Astrocyte (in vitro differentiated cells and primary cell): ENCODE measurements around the gene ADAMTS17.

Experiments
- EZH2 ChIP-seq: IDR thresholded peaks from 2 replicates; pipeline ENCODE4 v1.6.1; 2012; ENCODE audit warnings: mild to moderate bottlenecking, low read length, inconsistent platforms; ENCODE audit not compliant: insufficient read depth
- TF ChIP-seq, protein P1 (sequence below): IDR thresholded peaks from 2 replicates; pipeline ENCODE4 v1.5.1; 2011; ENCODE audit warnings: low read depth, mild to moderate bottlenecking, inconsistent platforms, low read length, moderate library complexity; ENCODE audit not compliant: insufficient read depth

DNA sequence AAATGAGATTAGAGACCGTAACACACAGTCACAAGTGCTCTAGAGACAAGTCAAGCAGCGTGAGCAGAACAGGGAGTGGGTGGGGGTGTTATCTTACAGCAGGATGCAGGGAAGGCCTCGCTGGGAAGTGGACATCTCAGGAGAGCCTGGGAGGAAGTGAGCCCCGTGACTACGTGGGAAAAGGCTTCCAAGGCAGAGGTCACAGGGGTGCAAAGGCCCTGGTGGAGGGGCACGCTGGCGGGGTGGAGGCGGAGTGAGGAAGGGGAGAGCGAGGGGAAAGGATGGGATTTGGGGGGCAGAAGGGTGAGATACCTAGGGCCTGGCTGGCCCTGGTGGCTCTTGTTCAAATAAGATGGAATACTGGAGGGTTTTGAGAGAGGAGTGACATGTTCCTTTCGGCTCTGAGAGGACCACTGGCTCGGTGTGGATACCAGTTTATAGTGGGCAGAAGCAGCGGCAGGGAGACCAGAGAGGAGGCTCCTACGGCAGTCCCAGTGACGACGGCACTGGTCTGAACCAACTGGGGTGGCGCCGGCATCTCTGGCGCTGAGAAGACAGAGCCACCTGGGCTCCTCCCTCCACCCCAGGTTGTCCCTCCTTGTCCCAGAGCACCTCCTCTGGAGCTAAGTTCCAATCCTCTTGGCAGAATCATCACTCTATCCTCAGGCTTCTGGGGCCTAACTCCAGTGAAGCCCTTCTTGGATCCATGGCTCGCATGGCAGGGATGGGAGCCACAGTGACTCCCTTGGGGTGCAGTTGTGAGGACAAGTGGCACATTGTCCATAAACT lies 342.3 kb downstream of the ADAMTS17 start:
- TF ChIP-seq, protein P1, sequence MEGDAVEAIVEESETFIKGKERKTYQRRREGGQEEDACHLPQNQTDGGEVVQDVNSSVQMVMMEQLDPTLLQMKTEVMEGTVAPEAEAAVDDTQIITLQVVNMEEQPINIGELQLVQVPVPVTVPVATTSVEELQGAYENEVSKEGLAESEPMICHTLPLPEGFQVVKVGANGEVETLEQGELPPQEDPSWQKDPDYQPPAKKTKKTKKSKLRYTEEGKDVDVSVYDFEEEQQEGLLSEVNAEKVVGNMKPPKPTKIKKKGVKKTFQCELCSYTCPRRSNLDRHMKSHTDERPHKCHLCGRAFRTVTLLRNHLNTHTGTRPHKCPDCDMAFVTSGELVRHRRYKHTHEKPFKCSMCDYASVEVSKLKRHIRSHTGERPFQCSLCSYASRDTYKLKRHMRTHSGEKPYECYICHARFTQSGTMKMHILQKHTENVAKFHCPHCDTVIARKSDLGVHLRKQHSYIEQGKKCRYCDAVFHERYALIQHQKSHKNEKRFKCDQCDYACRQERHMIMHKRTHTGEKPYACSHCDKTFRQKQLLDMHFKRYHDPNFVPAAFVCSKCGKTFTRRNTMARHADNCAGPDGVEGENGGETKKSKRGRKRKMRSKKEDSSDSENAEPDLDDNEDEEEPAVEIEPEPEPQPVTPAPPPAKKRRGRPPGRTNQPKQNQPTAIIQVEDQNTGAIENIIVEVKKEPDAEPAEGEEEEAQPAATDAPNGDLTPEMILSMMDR, result no peak
- TF ChIP-seq EZH2, result no peak
